HepG2 (cell line): Measurements from ENCODE around the gene ATG2B.

ENCODE experiments used
- CTCF ChIP-seq: sonication (generic); formaldehyde crosslinking; IDR thresholded peaks from 2 replicates; pipeline ENCODE4 v1.5.0; 2020; ENCODE audit warnings: mild to moderate bottlenecking, missing genetic modification reagents, moderate library complexity
- RERE ChIP-seq: IDR thresholded peaks from 2 replicates; pipeline ENCODE4 v1.6.1; 2016; ENCODE audit warnings: low read depth, missing genetic modification reagents, missing compliant biosample characterization
- ZNF274 ChIP-seq: sonication (generic); formaldehyde crosslinking; IDR thresholded peaks from 2 replicates; pipeline ENCODE4 v1.5.1; 2020; ENCODE audit warnings: mild to moderate bottlenecking, missing genetic modification reagents
- ZNF407 ChIP-seq: sonication (generic); formaldehyde crosslinking; IDR thresholded peaks from one replicate; pipeline ENCODE4 v1.5.1; 2020; ENCODE audit warnings: mild to moderate bottlenecking, missing genetic modification reagents; ENCODE audit errors: not compliant biosample characterization

- no peak for TF ChIP-seq RERE (CRISPR knock-in tag)
- no peak for TF ChIP-seq ZNF274 (CRISPR knock-in tag)
- TF ChIP-seq CTCF (CRISPR knock-in tag), result no peak
- TF ChIP-seq ZNF407, result no peak
These were observed 44.9 kb upstream of the ATG2B start for GRCh38 chr14:96407935-96408570.
